Heart left ventricle (tissue), 13 donors: ENCODE measurements around the gene FSTL5.

ENCODE experiments used
- CTCF ChIP-seq, 12 donors: fragments of 200-600 bp; sonication (generic) in 4 of 12; IDR thresholded peaks; one replicate each; pipeline versions ENCODE4 v1.5.0 to v1.8.0; 2018 to 2022; ENCODE audit warnings: antibody characterized with exemption in 12 of 12, mild to moderate bottlenecking in 5 of 12
- POLR2A ChIP-seq, 2 donors: fragments of 450-650 bp; IDR thresholded peaks; one replicate each; pipeline ENCODE4 v1.6.1; 2017; ENCODE audit warnings: antibody characterized with exemption in 2 of 2, mild to moderate bottlenecking in 2 of 2, moderate library complexity in 2 of 2
- donor health status: ischemic (EF 13 %, LVEDD 7.1; RV severe dilation, severe dysfunction).
- donor health status: DM: no; HTN: yes; CAD: no.
- donor health status: DM: no; HTN: no; CAD: no.
- donor health status: ischemic (EF 25% LVEDD 6.9; RV normal size, moderate dysfunction).
- donor health status: ischemic (EF 25% LVEDD 5.7; RV mildly dilated, moderate dysfunction).
- donor health status: ischemic (EF 35%, LVEDD 5.7; RV mildly dilated, moderate dysfunction).
- donor health status: nonischemic (EF 11% LVEDD 7.7; RV severe dilation, severe dysfunction).
- donor health status: DM: yes; HTN: yes; CAD: no.
- donor health status: PGD.
- donor health status: ischemic (EF 29% LVEDD 5.4; RV normal size, mild dysfunction).
- donor health status: nonischemic (EF 23%, LVEDD 6.1; RV moderate dilation, normal function).

- no peak for TF ChIP-seq CTCF (IDR thresholded peaks at IDR 0.05)
- no peak for TF ChIP-seq POLR2A (IDR thresholded peaks at IDR 0.05)
Observed at GRCh38 chr4:162056990-162057389, 106.8 kb downstream of the FSTL5 start.
